GM12873 (cell line): ENCODE measurements around the gene CEP131.

ENCODE experiments used
- CTCF ChIP-seq: IDR thresholded peaks from 2 replicates; pipeline ENCODE4 v1.5.1; 2012; ENCODE audit warnings: low read depth, mild to moderate bottlenecking, moderate library complexity, low read length, control low read depth; ENCODE audit not compliant: insufficient read depth; ENCODE audit errors: missing control alignments

The CEP131 gene

GRCh38 chr17:81245024-81245664, 22.4 kb upstream of the CEP131 start:
- TF ChIP-seq CTCF: no peak

GRCh38 chr17:81244358-81245023, 21.7 kb upstream of the CEP131 start:
- no peak for TF ChIP-seq CTCF

- TF ChIP-seq CTCF: no peak
Observed at GRCh38 chr17:81243333-81243664, 20.5 kb upstream of the CEP131 start.

GRCh38 chr17:81242421-81243332, 19.9 kb upstream of the CEP131 start:
- no peak for TF ChIP-seq CTCF

GRCh38 chr17:81241648-81242420, 19.1 kb upstream of the CEP131 start:
- TF ChIP-seq CTCF: peak; percentile 89

- TF ChIP-seq CTCF: no peak
Observed at GRCh38 chr17:81241203-81241602, 18.4 kb upstream of the CEP131 start.
